PC-9 (cell line): Measurements from ENCODE around the gene POM121L2. TPM values are rescaled to one million over a fixed set of nuclear protein-coding genes. Genes with fewer than 3 reads are reported as not detected.
"Not testable (repeated sequence)": the region's sequence is repeated elsewhere in the genome, so short reads cannot be mapped to it uniquely, and the experiment has no call there.

Experiments
- BruUV-seq: library from RNA; stranded (reverse); fragments of 400-500 nt; replicated peaks from 2 replicates; lab custom pipeline; 2021; lab: Mats Ljungman, UMichigan
- CTCF ChIA-PET: fragments of 300-600 bp; sonication (Branson Sonifier 250); formaldehyde crosslinking; loops from one replicate; lab custom pipeline; 2022; ENCODE audit warnings: antibody characterized with exemption; lab: Charles Lee
- POLR2A ChIA-PET: fragments of 300-600 bp; sonication (Branson Sonifier 250); formaldehyde crosslinking; loops from one replicate; lab custom pipeline; 2022; ENCODE audit warnings: antibody characterized with exemption; ENCODE audit not compliant: unreplicated experiment; lab: Charles Lee
- DNase-seq, 2 experiments: peaks; one replicate each; pipeline versions ENCODE4 v3.0.0 to v3.0.0-alpha.2; 2015 to 2022; ENCODE audit warnings: mixed read lengths in 1 of 2
- H2AFZ ChIP-seq: fragments of 200-600 bp; sonication (generic); 2 replicates; pipeline ENCODE4 v1.8.1; 2017; ENCODE audit warnings: antibody characterized with exemption
- H3F3A ChIP-seq: fragments of 200-600 bp; sonication (generic); 2 replicates; pipeline ENCODE4 v1.8.1; 2017; ENCODE audit warnings: antibody characterized with exemption, mild to moderate bottlenecking, low read depth; ENCODE audit not compliant: insufficient read depth
- H3K27ac ChIP-seq: fragments of 200-600 bp; sonication (generic); 2 replicates; pipeline ENCODE4 v1.6.1; 2016; ENCODE audit warnings: mixed run types
- H3K27me3 ChIP-seq: fragments of 200-600 bp; sonication (generic); 2 replicates; pipeline ENCODE4 v1.6.1; 2016; ENCODE audit warnings: low read depth, mixed run types; ENCODE audit not compliant: insufficient read depth
- H3K36me3 ChIP-seq: fragments of 200-600 bp; sonication (generic); 2 replicates; pipeline ENCODE4 v1.6.1; 2016; ENCODE audit warnings: low read depth, mixed run types
- H3K4me1 ChIP-seq: fragments of 200-600 bp; sonication (generic); replicated peaks from 2 replicates; pipeline ENCODE4 v1.6.1; 2016; ENCODE audit warnings: mixed run types; ENCODE audit not compliant: insufficient read depth
- H3K4me2 ChIP-seq: fragments of 200-600 bp; sonication (generic); 2 replicates; pipeline ENCODE4 v1.6.1; 2017; ENCODE audit warnings: mixed run types
- H3K4me3 ChIP-seq: fragments of 200-600 bp; sonication (generic); 2 replicates; pipeline ENCODE4 v1.6.1; 2016; ENCODE audit warnings: mixed run types
- H3K79me2 ChIP-seq: fragments of 200-600 bp; sonication (generic); 2 replicates; pipeline ENCODE4 v1.6.1; 2017; ENCODE audit warnings: low read depth, mixed run types
- H3K9me2 ChIP-seq: fragments of 200-600 bp; sonication (generic); 2 replicates; pipeline ENCODE4 v1.8.1; 2017; ENCODE audit warnings: mild to moderate bottlenecking; ENCODE audit not compliant: insufficient read depth
- H3K9me3 ChIP-seq: fragments of 200-600 bp; sonication (generic); 2 replicates; pipeline ENCODE4 v1.8.1; 2016; ENCODE audit warnings: low read depth; ENCODE audit not compliant: insufficient read depth
- H4K20me1 ChIP-seq: fragments of 200-600 bp; sonication (generic); 2 replicates; pipeline ENCODE4 v1.8.1; 2017; ENCODE audit not compliant: insufficient read depth
- CTCF ChIP-seq: fragments of 200-600 bp; sonication (generic); conservative IDR thresholded peaks from 2 replicates; pipeline ENCODE4 v1.6.1; 2017; ENCODE audit warnings: mixed run types, antibody characterized with exemption, mild to moderate bottlenecking, moderate library complexity
- EZH2 ChIP-seq: fragments of 200-600 bp; sonication (generic); IDR thresholded peaks from 2 replicates; pipeline ENCODE4 v1.8.0; 2017; ENCODE audit warnings: antibody characterized with exemption, low read depth
- intact Hi-C: fragments of 100-400 bp; cut with micrococcal nuclease; formaldehyde crosslinking; loops from one replicate; pipeline ENCODE4 v1.10.0; 2022; ENCODE audit not compliant: unreplicated experiment
- total RNA-seq: library from RNA; stranded (reverse); gene quantifications from 2 replicates; pipeline ENCODE4 v1.2.3, GENCODE V29; 2021

POM121L2 gene
- total RNA-seq, 1 experiment from 2014 or later: 0.26 TPM

GRCh38 chr6:27267857-27268434 is 44.1 kb downstream of the POM121L2 start:
- Histone ChIP-seq H3F3A (no peaks in the 10 kb centered on the region), H3K9me3 (no peaks in the 10 kb centered on the region), H3K4me3 (no peak overlapping the region), H3K36me3 (no peaks in the 10 kb centered on the region), H3K9me2 (no peaks in the 10 kb centered on the region), H3K27me3 (no peaks in the 10 kb centered on the region), H4K20me1 (no peaks in the 10 kb centered on the region), H3K4me2 (no peak overlapping the region), H3K27ac (no peak overlapping the region), H2AFZ (no peak overlapping the region), H3K4me1 (no peaks in the 10 kb centered on the region), H3K79me2 (no peaks in the 10 kb centered on the region)
- BruUV-seq: no TSS peak
- CTCF ChIA-PET: no interaction called here
- DNase-seq: no peak
- TF ChIP-seq CTCF (no peak), EZH2 (no peak)
- intact Hi-C loops: no loop called here
- POLR2A ChIA-PET: no interaction called here

GRCh38 chr6:27267003-27267402 is 45.1 kb downstream of the POM121L2 start:
- H3K9me3 ChIP-seq, DNase-seq, H2AFZ ChIP-seq, H3K4me2 ChIP-seq, H3K4me3 ChIP-seq, intact Hi-C loops, CTCF ChIA-PET, H3K4me1 ChIP-seq, H4K20me1 ChIP-seq, POLR2A ChIA-PET, H3K27me3 ChIP-seq, H3K27ac ChIP-seq, H3K79me2 ChIP-seq, H3K36me3 ChIP-seq, BruUV-seq, H3K9me2 ChIP-seq, H3F3A ChIP-seq: not testable (repeated sequence)

- Histone ChIP-seq H3K79me2 (no peaks in the 10 kb centered on the region), H3K4me1 (no peaks in the 10 kb centered on the region), H3K9me3 (no peaks in the 10 kb centered on the region), H3F3A (no peaks in the 10 kb centered on the region; the same call in 1 of the 2 replicates), H3K27ac (no peak overlapping the region), H3K36me3 (no peaks in the 10 kb centered on the region), H3K4me2 (no peak overlapping the region), H3K27me3 (no peaks in the 10 kb centered on the region), H4K20me1 (no peaks in the 10 kb centered on the region), H2AFZ (no peak overlapping the region), H3K9me2 (no peaks in the 10 kb centered on the region), H3K4me3 (no peak overlapping the region)
- POLR2A ChIA-PET: interaction anchor here (0.6 to 0.7 kb wide), 2 partner anchors 92 to 241 kb away, joined by 3 to 6 read pairs; no protein-coding TSS in a partner anchor
- no TSS peak for BruUV-seq
- intact Hi-C loops: no loop called here
- TF ChIP-seq CTCF (no peak), EZH2 (no peak)
- CTCF ChIA-PET: no interaction called here
- no peak for DNase-seq
Measured at GRCh38 chr6:27263886-27264285, 48.2 kb downstream of the POM121L2 start.
